ENCODE measurements around the gene RNF168.
A peak's percentile ranks its signal among the peaks of the same experiment; 100 is the strongest.
"Not testable (repeated sequence)": the region's sequence is repeated elsewhere in the genome, so short reads cannot be mapped to it uniquely, and the experiment has no call there.

RNF168 gene

GRCh38 chr3:196463804-196464203 is 39.8 kb downstream of the RNF168 start:
- DNase-seq (ENCODE audit: low read depth), result no peak

- DNase-seq (ENCODE audit: low read depth), result no peak
These were observed 40.2 kb downstream of the RNF168 start for GRCh38 chr3:196463478-196463756.

- DNase-seq (ENCODE audit: low read depth), result not testable (repeated sequence)
These were observed 40.7 kb downstream of the RNF168 start for GRCh38 chr3:196462680-196463477.

- DNase-seq (ENCODE audit: low read depth), result no peak
These were observed 45.5 kb downstream of the RNF168 start for GRCh38 chr3:196458063-196458462.

GRCh38 chr3:196457470-196457869 is 46.1 kb downstream of the RNF168 start:
- not testable (repeated sequence) for DNase-seq (ENCODE audit: low read depth)

GRCh38 chr3:196454935-196455334 is 48.6 kb downstream of the RNF168 start:
- DNase-seq (ENCODE audit: low read depth), result no peak

GRCh38 chr3:196445391-196445790 is 58.2 kb downstream of the RNF168 start:
- not testable (repeated sequence) for DNase-seq (ENCODE audit: low read depth)

GRCh38 chr3:196444500-196444894 is 59.1 kb downstream of the RNF168 start:
- no peak for DNase-seq (ENCODE audit: low read depth)

GRCh38 chr3:196440696-196441095 is 62.9 kb downstream of the RNF168 start:
- no peak for DNase-seq (ENCODE audit: low read depth)

GRCh38 chr3:196440041-196440537 is 63.5 kb downstream of the RNF168 start:
- no peak for DNase-seq (ENCODE audit: low read depth)

- peak; percentile 97 for DNase-seq (ENCODE audit: low read depth)
These were observed 71.3 kb downstream of the RNF168 start, which contains the start of gene UBXN7 for GRCh38 chr3:196432137-196432879. UBXN7 (minus strand) TSS chr3:196432427; CDS start chr3:196432399, 28 bp downstream.

- DNase-seq (ENCODE audit: low read depth), result no peak
These were observed 72.1 kb downstream of the RNF168 start for GRCh38 chr3:196431181-196432136.

- no peak for DNase-seq (ENCODE audit: low read depth)
These were observed 75.5 kb downstream of the RNF168 start for GRCh38 chr3:196428041-196428440.

GRCh38 chr3:196424421-196424820 is 79.1 kb downstream of the RNF168 start:
- DNase-seq (ENCODE audit: low read depth), result not testable (repeated sequence)

GRCh38 chr3:196423044-196423781 is 80.4 kb downstream of the RNF168 start:
- no peak for DNase-seq (ENCODE audit: low read depth)

- DNase-seq (ENCODE audit: low read depth), result not testable (repeated sequence)
These were observed 81.9 kb downstream of the RNF168 start for GRCh38 chr3:196421668-196422067.

GRCh38 chr3:196419386-196419785 is 84.2 kb downstream of the RNF168 start:
- no peak for DNase-seq (ENCODE audit: low read depth)
